GM12891 (cell line): ENCODE data around the gene RBMS3.

Experiments
- DNase-seq: peaks from one replicate; pipeline ENCODE4 v3.0.0; 2011; ENCODE audit warnings: low spot score; ENCODE audit not compliant: insufficient read length
- FAIRE-seq: peaks from 2 replicates; lab custom pipeline; 2011; peaks lifted over from hg19 to GRCh38; lab: Jason Lieb, UNC
- PAX5 ChIP-seq: IDR thresholded peaks from 2 replicates; pipeline ENCODE4 v1.6.1; 2011; ENCODE audit warnings: low read length, moderate library complexity, mild to moderate bottlenecking; ENCODE audit not compliant: insufficient read depth, severe bottlenecking
- POLR2A ChIP-seq: IDR thresholded peaks from 2 replicates; pipeline ENCODE4 v1.6.1; 2011; ENCODE audit warnings: low read depth, low read length, control low read depth
- POLR2AphosphoS5 ChIP-seq: IDR thresholded peaks from 2 replicates; pipeline ENCODE4 v1.6.1; 2011; ENCODE audit warnings: low read depth, low read length, control low read depth
- POU2F2 ChIP-seq: IDR thresholded peaks from 2 replicates; pipeline ENCODE4 v1.6.1; 2011; ENCODE audit warnings: low read depth, mild to moderate bottlenecking, control low read depth, low read length, moderate library complexity
- SPI1 ChIP-seq: IDR thresholded peaks from 2 replicates; pipeline ENCODE4 v1.6.1; 2011; ENCODE audit warnings: low read depth, low read length, control low read depth
- TAF1 ChIP-seq: IDR thresholded peaks from 2 replicates; pipeline ENCODE4 v1.6.1; 2011; ENCODE audit warnings: low read depth, low read length, control low read depth

RBMS3 gene

GRCh38 chr3:29406291-29406832, 125.5 kb downstream of the RBMS3 start:
- no peak for FAIRE-seq

GRCh38 chr3:29408676-29409075, 127.8 kb downstream of the RBMS3 start:
- DNase-seq (no peak), FAIRE-seq (no peak)
- TF ChIP-seq TAF1: no peak
- TF ChIP-seq PAX5: no peak
- TF ChIP-seq POLR2A: no peak

More at GRCh38 chr3:29406291-29406832, 125.5 kb downstream of the RBMS3 start:
- TF ChIP-seq SPI1 (no peak), PAX5 (no peak), TAF1 (no peak), POLR2AphosphoS5 (no peak), POLR2A (no peak), POU2F2 (no peak)
- DNase-seq: no peak

GRCh38 chr3:29409409-29409808, 128.5 kb downstream of the RBMS3 start:
- TF ChIP-seq POU2F2: no peak
- DNase-seq (no peak), FAIRE-seq (no peak)

DNA sequence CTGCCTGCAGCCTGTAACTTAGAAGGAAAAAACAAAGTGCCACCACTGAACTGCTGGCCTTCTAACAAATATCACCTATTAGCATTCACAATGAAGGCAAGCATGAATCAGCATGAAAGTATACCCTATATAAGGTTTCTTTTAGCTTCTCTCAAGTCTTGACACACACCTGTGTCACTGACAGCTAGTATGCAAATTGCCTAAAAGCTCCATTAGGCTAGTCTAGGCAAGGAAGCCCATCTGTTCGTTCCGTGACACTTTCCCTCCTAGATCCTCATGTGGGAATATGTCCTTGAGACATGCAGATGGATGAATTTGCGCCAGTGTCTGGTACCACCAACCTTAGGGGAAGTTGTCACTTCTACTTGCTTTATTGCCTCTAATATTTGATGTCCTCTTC, 129.3 kb downstream of the RBMS3 start:
- DNase-seq (no peak), FAIRE-seq (no peak)
- no peak for TF ChIP-seq SPI1
- no peak for TF ChIP-seq POLR2A
- TF ChIP-seq POLR2AphosphoS5: no peak
- TF ChIP-seq PAX5: no peak
- no peak for TF ChIP-seq TAF1
- TF ChIP-seq POU2F2: no peak

DNA sequence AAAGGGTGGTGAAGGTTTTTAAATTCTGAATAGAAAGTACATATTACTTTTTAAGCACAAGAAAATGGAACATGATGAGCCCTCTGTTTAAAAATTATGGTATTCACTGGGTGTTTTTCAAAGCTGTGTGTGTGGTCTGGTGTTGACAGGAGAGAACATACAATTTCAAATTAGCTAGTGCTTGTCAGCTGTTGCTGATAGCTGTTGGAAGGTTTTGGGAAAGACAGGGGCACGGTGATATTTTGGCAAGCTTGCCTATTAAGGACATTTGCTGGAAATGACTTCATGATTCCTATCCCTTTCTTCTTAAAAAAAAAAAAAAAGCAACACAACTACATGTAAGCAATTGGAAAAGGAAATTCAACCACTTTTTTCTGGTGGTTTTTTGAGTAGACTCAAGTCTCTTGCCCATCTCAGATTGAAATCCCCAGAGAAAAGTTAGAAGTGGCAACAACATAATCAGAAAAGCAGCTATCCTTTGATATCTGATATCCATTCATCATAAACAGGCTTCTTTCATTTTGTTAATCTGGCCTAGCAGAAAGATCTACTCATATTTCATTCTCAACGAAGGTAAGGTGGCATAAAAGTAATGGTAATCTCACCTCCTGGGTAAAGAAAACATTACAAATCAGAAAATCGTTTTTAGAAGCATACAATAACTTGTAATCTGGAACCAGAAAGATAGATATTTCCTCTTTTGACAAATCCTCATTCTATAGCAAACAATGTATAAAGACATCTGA, 130.0 kb downstream of the RBMS3 start:
- FAIRE-seq (no peak), DNase-seq (no peak)
- TF ChIP-seq POLR2A (no peak), POU2F2 (no peak), POLR2AphosphoS5 (no peak), PAX5 (no peak), TAF1 (no peak), SPI1 (no peak)

GRCh38 chr3:29412110-29412509, 131.2 kb downstream of the RBMS3 start:
- no peak for DNase-seq
- FAIRE-seq: no peak
- TF ChIP-seq SPI1: no peak
- no peak for TF ChIP-seq POLR2AphosphoS5
- no peak for TF ChIP-seq PAX5
- no peak for TF ChIP-seq POLR2A
- TF ChIP-seq TAF1: no peak
- TF ChIP-seq POU2F2: no peak

DNA sequence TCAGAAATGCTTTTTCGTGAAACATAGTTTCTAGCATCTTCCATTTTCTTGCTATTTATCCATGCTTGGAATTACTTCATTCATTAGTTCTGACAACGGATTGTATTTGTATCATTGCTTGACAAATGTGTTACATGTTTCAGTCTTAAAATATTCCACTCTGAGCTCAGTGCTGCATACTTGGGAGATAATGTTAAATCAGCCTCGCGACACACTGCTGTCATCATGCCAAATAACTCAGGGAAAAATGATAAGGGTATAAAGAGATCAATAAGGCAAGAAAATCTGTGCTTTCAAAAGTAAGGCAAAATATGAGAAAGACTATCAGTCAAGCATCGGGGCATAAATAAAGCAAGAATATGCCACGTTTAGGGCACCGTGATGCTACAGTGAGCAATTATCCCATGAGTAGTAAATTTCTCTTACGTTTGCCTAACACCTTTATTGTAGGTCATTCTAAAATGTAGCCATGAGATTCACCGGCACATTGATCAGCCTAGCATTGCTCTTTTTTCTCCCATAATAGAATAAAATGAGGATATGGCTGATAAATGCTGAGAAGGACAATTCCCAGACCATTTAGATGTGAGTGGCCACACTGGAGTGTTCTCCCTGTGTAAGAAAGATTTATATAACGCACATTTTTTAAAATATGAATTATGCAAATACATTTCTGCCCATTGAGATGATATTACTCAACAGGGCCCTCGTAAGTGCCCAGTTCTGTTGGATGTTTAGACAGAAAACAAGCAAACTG, 133.8 kb downstream of the RBMS3 start:
- FAIRE-seq: no peak
- no peak for DNase-seq
- TF ChIP-seq POU2F2 (no peak), TAF1 (no peak), SPI1 (no peak), POLR2A (no peak)

DNA sequence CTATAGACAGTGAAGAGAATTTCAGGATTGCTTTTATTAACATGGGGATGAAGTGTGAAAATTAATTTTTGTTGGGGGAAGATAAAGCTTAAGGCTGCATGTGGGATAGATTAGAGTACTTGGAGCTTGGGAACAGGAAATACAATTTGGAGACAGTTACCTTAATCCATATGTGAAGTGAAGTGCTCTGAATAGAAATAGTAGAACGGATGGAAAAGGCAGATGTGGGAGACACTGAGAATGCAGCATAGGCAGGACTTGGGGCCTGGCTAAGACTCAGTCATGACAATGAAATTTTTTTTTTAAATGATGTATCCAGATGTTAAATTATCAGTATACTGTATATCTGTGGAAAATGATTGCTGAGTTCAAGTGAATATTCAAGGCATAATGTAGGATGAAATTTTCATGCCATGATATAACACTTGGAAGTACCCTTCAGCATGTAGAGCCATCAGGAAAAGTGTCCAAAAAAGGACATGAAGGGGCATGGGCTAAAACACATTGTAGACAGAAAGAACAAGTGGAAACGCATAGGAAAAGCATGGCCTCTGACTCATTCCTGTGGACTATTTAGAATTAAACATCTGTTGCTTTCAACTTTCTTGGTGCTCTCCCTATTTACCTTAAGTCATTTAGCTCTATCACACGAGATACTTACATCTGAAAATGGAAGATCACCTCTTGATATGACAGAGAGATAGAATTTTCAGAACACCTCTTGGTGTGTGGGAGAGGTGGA, 134.8 kb downstream of the RBMS3 start:
- no peak for DNase-seq
- TF ChIP-seq TAF1 (no peak), PAX5 (no peak), POLR2A (no peak), SPI1 (no peak), POLR2AphosphoS5 (no peak), POU2F2 (no peak)
- no peak for FAIRE-seq

GRCh38 chr3:29416514-29416913, 135.6 kb downstream of the RBMS3 start:
- no peak for DNase-seq
- TF ChIP-seq POLR2AphosphoS5 (no peak), TAF1 (no peak), SPI1 (no peak), POU2F2 (no peak), PAX5 (no peak), POLR2A (no peak)
- no peak for FAIRE-seq

GRCh38 chr3:29420106-29420505, 139.2 kb downstream of the RBMS3 start:
- DNase-seq (no peak), FAIRE-seq (no peak)
- TF ChIP-seq POU2F2 (no peak), SPI1 (no peak), PAX5 (no peak), POLR2A (no peak), TAF1 (no peak), POLR2AphosphoS5 (no peak)
